ENCODE data around the gene NEK5.

GRCh38 chr13:52118595-52118994 is 10.3 kb downstream of the NEK5 start:
- TF ChIP-seq CTCF (IDR thresholded peaks at IDR 0.05 in 4 of 5, conservative IDR thresholded peaks at IDR 0.05 in 1 of 5): no peak
- TF ChIP-seq POLR2A (IDR thresholded peaks at IDR 0.05): no peak

All from gastrocnemius medialis (tissue), 4 donors.